OCI-LY1 (cell line): Measurements from ENCODE around the gene SAXO1.

Experiments
- CTCF ChIP-seq: fragments of 200-600 bp; sonication (generic), shearing (Covaris generic); IDR thresholded peaks from 2 replicates; pipeline ENCODE4 v1.5.1; 2017; ENCODE audit warnings: mild to moderate bottlenecking, antibody characterized with exemption, low read length, moderate library complexity, mixed read lengths
- EZH2 ChIP-seq: fragments of 200-600 bp; sonication (generic), shearing (Covaris generic); IDR thresholded peaks from 2 replicates; pipeline ENCODE4 v1.8.0; 2017; ENCODE audit warnings: borderline replicate concordance, mixed run types, mild to moderate bottlenecking, antibody characterized with exemption, low read length, moderate library complexity, mixed read lengths

- TF ChIP-seq CTCF = no peak
- no peak for TF ChIP-seq EZH2
Measured at GRCh38 chr9:18905028-18905882, 127.8 kb downstream of the SAXO1 start.
